ENCODE results near the gene KIF13A. TPM values are rescaled to one million over a fixed set of nuclear protein-coding genes. Genes with fewer than 3 reads are reported as not detected.

KIF13A gene
- total and polyA plus RNA-seq, 4 donors: 14.2 to 97.4 (median 31.7) TPM

- Histone ChIP-seq H3K9ac (ENCODE audit: insufficient read depth in 1 of 2, low read length in 2 of 2) (no peak overlapping the region), H3K4me1 (ENCODE audit: control insufficient read depth in 5 of 5, insufficient read depth in 5 of 5, low read length in 5 of 5) (no peaks in the 10 kb centered on the region), H3K4me3 (no peak overlapping the region), H3K36me3 (ENCODE audit: control insufficient read depth in 4 of 4, insufficient read depth in 4 of 4, low read length in 4 of 4) (peaks cover 25 to 35% (median 29%) of the 10 kb centered on the region in 4 donors), H3K27ac (ENCODE audit: low read depth in 1 of 2, low read length in 1 of 2) (no peak overlapping the region), H3K9me3 (ENCODE audit: control insufficient read depth in 4 of 4, insufficient read depth in 3 of 4, low read length in 3 of 4) (peaks cover 0 to 1% (median 0%) of the 10 kb centered on the region in 4 donors), H3K27me3 (ENCODE audit: control insufficient read depth in 3 of 3, insufficient read depth in 3 of 3, low read length in 2 of 3) (no peaks in the 10 kb centered on the region)
- ATAC-seq (ENCODE audit: insufficient read depth, low FRiP score): no peak
- WGBS, 2 donors: 88 to 92% methylated on average over 1 of the region's 1 CpG
- TF ChIP-seq, protein P1, sequence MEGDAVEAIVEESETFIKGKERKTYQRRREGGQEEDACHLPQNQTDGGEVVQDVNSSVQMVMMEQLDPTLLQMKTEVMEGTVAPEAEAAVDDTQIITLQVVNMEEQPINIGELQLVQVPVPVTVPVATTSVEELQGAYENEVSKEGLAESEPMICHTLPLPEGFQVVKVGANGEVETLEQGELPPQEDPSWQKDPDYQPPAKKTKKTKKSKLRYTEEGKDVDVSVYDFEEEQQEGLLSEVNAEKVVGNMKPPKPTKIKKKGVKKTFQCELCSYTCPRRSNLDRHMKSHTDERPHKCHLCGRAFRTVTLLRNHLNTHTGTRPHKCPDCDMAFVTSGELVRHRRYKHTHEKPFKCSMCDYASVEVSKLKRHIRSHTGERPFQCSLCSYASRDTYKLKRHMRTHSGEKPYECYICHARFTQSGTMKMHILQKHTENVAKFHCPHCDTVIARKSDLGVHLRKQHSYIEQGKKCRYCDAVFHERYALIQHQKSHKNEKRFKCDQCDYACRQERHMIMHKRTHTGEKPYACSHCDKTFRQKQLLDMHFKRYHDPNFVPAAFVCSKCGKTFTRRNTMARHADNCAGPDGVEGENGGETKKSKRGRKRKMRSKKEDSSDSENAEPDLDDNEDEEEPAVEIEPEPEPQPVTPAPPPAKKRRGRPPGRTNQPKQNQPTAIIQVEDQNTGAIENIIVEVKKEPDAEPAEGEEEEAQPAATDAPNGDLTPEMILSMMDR (IDR thresholded peaks at IDR 0.05; ENCODE audit: control extremely low read depth, extremely low read depth): no peak
- DNase-seq: no peak
Observed at GRCh38 chr6:17768881-17769280, 218.6 kb downstream of the KIF13A start.

- no peak for ATAC-seq (ENCODE audit: insufficient read depth, low FRiP score)
- Histone ChIP-seq H3K9me3 (ENCODE audit: control insufficient read depth in 4 of 4, insufficient read depth in 3 of 4, low read length in 3 of 4) (peaks cover 0 to 1% (median 0%) of the 10 kb centered on the region in 4 donors), H3K27me3 (ENCODE audit: control insufficient read depth in 3 of 3, insufficient read depth in 3 of 3, low read length in 2 of 3) (no peaks in the 10 kb centered on the region), H3K36me3 (ENCODE audit: control insufficient read depth in 4 of 4, insufficient read depth in 4 of 4, low read length in 4 of 4) (peaks cover 28 to 33% (median 30%) of the 10 kb centered on the region in 4 donors), H3K9ac (ENCODE audit: insufficient read depth in 1 of 2, low read length in 2 of 2) (no peak overlapping the region), H3K4me1 (ENCODE audit: control insufficient read depth in 5 of 5, insufficient read depth in 5 of 5, low read length in 5 of 5) (no peaks in the 10 kb centered on the region), H3K27ac (ENCODE audit: low read depth in 1 of 2, low read length in 1 of 2) (no peak overlapping the region), H3K4me3 (no peak overlapping the region)
- WGBS, 2 donors: 81 to 86% methylated on average over 3 of the region's 3 CpGs
- DNase-seq: peak in 2 of 3 donors; percentile 22 to 63
- TF ChIP-seq, protein P1 (IDR thresholded peaks at IDR 0.05; ENCODE audit: control extremely low read depth, extremely low read depth): no peak
Observed at GRCh38 chr6:17768388-17768787, 219.0 kb downstream of the KIF13A start.

DNA sequence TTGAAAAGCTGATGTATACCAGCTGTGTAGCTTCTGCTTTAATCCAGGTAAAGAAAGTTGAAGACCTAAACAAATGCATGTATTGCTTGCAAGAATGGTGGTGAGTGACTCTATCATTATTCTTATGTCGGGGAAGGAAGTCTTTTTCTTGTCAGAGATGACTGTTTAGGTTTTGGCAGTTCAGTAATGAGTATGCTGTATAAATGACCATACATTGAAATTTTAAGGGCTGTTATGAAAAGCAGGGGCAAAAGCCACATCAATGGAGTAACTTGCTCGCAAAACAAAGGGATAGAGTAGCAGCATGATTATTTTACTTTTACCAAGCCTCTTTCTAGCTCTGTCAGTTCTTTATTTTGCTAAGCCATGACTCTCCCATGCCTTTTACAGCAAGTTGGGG is 224.8 kb downstream of the KIF13A start:
- WGBS, 2 donors: 92 to 96% methylated on average over 2 of the region's 2 CpGs
- TF ChIP-seq, protein P1 (IDR thresholded peaks at IDR 0.05; ENCODE audit: control extremely low read depth, extremely low read depth): no peak
- no peak overlapping the region for H3K27ac ChIP-seq (ENCODE audit: low read depth in 1 of 2, low read length in 1 of 2)
- DNase-seq: no peak
- H3K9ac ChIP-seq (ENCODE audit: insufficient read depth in 1 of 2, low read length in 2 of 2): no peak overlapping the region
- peaks cover 15 to 27% (median 25%) of the 10 kb centered on the region in 4 donors for H3K36me3 ChIP-seq (ENCODE audit: control insufficient read depth in 4 of 4, insufficient read depth in 4 of 4, low read length in 4 of 4)
- H3K4me1 ChIP-seq (ENCODE audit: control insufficient read depth in 5 of 5, insufficient read depth in 5 of 5, low read length in 5 of 5): no peaks in the 10 kb centered on the region
- no peak for ATAC-seq (ENCODE audit: insufficient read depth, low FRiP score)
- no peaks in the 10 kb centered on the region for H3K27me3 ChIP-seq (ENCODE audit: control insufficient read depth in 3 of 3, insufficient read depth in 3 of 3, low read length in 2 of 3)
- no peak overlapping the region for H3K4me3 ChIP-seq
- no peaks in the 10 kb centered on the region for H3K9me3 ChIP-seq (ENCODE audit: control insufficient read depth in 4 of 4, insufficient read depth in 3 of 4, low read length in 3 of 4)

DNA sequence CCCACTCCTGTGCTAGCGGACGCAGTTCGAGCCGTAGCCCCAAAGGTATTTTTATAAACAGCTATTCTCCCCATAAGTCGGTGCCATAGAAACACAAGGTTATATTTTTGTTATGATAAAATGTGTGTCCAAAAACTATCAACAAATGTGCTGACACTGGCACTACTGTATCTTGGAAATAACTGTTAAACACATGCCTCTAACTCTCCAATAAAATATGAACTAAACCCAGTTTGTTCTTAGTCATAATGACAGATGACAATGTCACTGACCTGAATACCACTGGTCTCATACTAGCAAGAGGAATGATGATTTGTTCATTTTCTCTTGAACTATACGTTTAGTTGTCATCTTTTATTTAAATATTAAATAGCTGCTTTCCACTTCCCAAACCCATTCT is 229.3 kb downstream of the KIF13A start:
- TF ChIP-seq, protein P1 (IDR thresholded peaks at IDR 0.05; ENCODE audit: control extremely low read depth, extremely low read depth): no peak
- Histone ChIP-seq H3K4me1 (ENCODE audit: control insufficient read depth in 5 of 5, insufficient read depth in 5 of 5, low read length in 5 of 5) (no peaks in the 10 kb centered on the region), H3K9me3 (ENCODE audit: control insufficient read depth in 4 of 4, insufficient read depth in 3 of 4, low read length in 3 of 4) (no peaks in the 10 kb centered on the region), H3K27me3 (ENCODE audit: control insufficient read depth in 3 of 3, insufficient read depth in 3 of 3, low read length in 2 of 3) (no peaks in the 10 kb centered on the region), H3K4me3 (no peak overlapping the region), H3K9ac (ENCODE audit: insufficient read depth in 1 of 2, low read length in 2 of 2) (no peak overlapping the region), H3K36me3 (ENCODE audit: control insufficient read depth in 4 of 4, insufficient read depth in 4 of 4, low read length in 4 of 4) (peaks cover 0 to 15% (median 10%) of the 10 kb centered on the region in 4 donors), H3K27ac (ENCODE audit: low read depth in 1 of 2, low read length in 1 of 2) (no peak overlapping the region)
- 86 to 94% methylated on average over 6 of the region's 6 CpGs for WGBS, 2 donors
- peak in 1 of 3 donors; percentile 1 for DNase-seq
- no peak for ATAC-seq (ENCODE audit: insufficient read depth, low FRiP score)
